GM13977 (cell line): Measurements from ENCODE around the gene ZNF79.

Experiments
- DNase-seq: peaks from one replicate; pipeline ENCODE4 v3.0.0; 2012; ENCODE audit warnings: low spot score
- CTCF ChIP-seq: IDR thresholded peaks from 2 replicates; pipeline ENCODE4 v1.5.1; 2012; ENCODE audit warnings: mild to moderate bottlenecking, control low read depth; ENCODE audit not compliant: insufficient read depth; ENCODE audit errors: extremely low read depth, missing control alignments
- in situ Hi-C: fragments of 300-500 bp; cut with MboI; formaldehyde crosslinking; loops from one replicate; pipeline ENCODE4 v1.12.0; 2022; ENCODE audit warnings: low sequenced_read_pairs, low pct_unique_long_range_greater_than_20kb, mixed read lengths, inconsistent platforms; ENCODE audit not compliant: unreplicated experiment

The ZNF79 gene

GRCh38 chr9:127451608-127451857, 27.4 kb downstream of the ZNF79 start:
- in situ Hi-C loops = no loop called here
- no peak for TF ChIP-seq CTCF

GRCh38 chr9:127451858-127452656, 27.9 kb downstream of the ZNF79 start:
- in situ Hi-C loops = no loop called here
- TF ChIP-seq CTCF = no peak
- peak; percentile 67 for DNase-seq

More at GRCh38 chr9:127451608-127451857, 27.4 kb downstream of the ZNF79 start:
- no peak for DNase-seq

- DNase-seq = no peak
- in situ Hi-C loops = no loop called here
- TF ChIP-seq CTCF = no peak
Measured at GRCh38 chr9:127452691-127453090, 28.5 kb downstream of the ZNF79 start.

- peak; percentile 43 for TF ChIP-seq CTCF
- DNase-seq = no peak
- in situ Hi-C loops = no loop called here
Measured at GRCh38 chr9:127455324-127455992, 31.3 kb downstream of the ZNF79 start.

- in situ Hi-C loops = no loop called here
- TF ChIP-seq CTCF = no peak
- no peak for DNase-seq
Measured at GRCh38 chr9:127457191-127457878, 33.2 kb downstream of the ZNF79 start.

- in situ Hi-C loops = no loop called here
- no peak for TF ChIP-seq CTCF
- DNase-seq = no peak
Measured at GRCh38 chr9:127458921-127459320, 34.7 kb downstream of the ZNF79 start.
